ENCODE data around the gene CTSW. TPM values are rescaled to one million over a fixed set of nuclear protein-coding genes. Genes with fewer than 3 reads are reported as not detected.

CTSW gene
- polyA plus RNA-seq, 3 donors, result 0.73 to 1.5 (median 1.5) TPM

DNA sequence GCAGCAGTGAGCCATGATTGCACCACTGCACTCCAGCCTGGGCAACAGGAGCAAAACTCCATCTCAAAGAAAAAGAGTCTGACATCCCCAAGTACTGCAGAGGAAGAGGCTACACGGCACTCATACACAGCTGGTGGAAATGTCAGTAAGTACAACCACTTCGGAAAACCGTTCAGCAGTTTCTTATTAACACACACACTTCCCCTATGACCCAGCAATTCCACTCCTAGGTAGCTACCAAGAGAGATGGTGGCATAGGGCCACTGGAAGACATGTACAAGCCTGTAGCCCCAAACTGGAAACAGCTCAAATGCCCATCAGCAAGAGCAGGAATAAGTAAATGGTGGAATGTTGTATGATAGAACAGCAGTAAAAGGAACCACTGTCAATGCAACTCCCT, 42.9 kb downstream of the CTSW start:
- no peak for DNase-seq

DNA sequence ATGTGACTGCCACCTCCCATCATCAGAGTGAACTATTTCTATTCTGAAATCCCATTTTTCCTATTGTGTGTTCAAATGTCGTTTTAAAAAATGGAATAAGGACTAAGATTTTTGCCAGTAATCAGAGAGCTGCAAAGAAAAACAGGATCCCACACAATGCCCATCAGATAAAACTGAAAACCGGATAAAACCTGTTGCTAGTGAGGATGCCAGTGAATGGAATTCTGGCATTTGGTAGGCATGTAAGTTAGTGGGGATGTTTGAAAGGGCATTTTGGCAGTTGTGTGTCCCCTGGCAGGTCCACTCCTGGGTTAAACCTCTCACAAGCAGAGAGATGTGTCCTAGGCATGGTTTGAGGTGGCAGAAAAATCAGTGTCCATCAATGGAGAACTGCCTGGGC, 45.8 kb downstream of the CTSW start:
- DNase-seq, result no peak

DNA sequence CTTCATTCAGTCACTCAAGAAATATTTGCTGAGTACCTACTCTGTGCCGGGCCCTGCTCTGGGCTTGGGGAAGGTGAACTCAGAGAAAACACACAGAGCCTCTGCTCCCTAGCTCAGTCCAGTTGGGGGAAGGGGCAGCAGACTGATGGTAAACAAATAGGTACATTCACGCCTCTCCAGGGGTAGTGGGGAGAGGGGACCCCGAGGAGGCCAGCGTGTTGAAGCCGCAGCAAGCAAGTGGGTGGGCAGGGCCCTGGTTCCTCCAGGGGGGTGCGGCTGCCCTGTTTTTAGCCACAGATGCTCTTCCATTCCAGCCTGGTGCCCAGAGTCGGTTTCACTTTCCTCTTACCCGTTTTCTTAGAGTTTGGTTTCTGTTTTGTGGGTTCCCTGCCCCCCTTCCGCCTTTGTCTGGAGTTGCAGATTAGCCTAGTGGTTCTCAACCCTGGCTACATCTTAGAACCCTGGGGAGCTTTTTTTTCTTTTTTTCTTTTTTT, 48.3 kb downstream of the CTSW start:
- DNase-seq, result no peak

DNA sequence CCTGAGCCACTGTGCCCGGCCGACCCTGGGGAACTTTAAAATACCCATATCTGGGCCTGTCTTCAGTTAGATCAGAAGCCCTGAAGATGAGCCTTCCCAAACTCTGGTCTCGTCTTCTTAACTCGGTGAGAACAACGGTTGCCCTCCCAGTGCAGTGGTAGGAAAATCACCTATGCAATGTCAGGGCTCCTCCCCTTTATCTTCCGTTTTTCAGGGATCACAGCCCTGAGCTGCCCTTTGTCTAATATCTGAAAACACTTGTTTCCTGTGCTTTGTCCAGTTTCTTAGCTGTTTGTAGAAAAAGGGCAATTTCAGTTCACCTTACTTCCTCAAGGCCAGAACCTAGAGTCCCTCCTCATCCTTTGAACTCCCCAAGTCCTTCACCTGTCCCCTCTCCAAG, 49.0 kb downstream of the CTSW start:
- no peak for DNase-seq

DNA sequence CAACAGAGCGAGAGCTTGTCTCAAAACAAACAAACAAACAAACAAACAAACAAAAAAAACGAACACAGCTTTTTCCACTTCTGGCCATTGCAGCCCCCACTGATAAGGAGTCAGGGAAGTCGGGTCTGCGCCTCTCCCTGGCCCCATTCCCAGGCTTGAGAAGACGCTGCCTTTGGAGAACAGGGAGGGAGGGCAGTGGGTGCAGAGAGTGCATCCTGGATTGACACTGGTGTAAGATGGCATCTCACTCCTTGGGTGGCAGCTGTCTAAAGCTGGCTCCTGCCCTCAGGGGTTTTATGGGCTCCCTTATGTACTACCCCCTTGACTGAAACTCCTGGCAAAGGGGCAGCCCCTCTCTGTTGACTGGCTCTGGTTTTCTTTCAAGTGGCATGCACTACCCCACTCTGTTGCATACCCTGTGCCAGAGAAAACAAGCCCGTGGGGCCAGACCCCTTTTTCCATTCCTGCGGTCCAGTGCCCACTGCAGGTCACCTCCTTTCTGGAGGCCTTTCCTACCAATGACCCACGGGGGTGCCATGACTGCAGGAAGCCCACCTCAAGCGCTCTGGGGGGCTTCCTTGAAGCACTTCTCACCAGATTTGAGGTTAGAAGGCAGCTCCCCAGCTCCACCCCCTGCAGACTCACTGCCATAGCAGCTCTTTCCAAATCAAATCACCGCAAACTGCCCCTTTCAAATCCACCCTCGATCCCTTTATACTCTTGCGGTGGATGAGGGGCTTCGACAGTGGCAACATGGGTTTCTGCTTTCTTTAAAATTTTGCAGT, 52.3 kb downstream of the CTSW start:
- DNase-seq, result no peak

DNA sequence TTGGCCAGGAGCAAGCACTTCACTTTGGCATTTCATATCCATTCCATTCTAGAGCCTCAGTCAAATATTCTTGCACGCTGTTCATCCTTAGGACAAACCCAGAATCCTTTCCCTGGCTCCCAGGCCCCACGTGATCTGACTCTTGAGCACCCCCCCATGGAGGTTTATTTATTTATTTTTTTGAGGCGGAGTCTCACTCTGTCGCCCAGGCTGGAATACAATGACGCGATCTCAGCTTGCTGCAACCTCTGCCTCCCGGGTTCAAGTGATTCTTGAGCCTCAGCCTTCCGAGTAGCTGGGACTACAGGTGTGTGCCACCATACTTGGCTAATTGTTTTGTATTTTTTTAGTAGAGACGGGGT, 52.9 kb downstream of the CTSW start:
- no peak for DNase-seq

Other genes with a start within 250 kb of the CTSW start
- gene SIPA1, start 241.7 kb upstream of the CTSW start, polyA plus RNA-seq (ENCODE audit: insufficient read length in 3 of 3), result 10 to 100 TPM; 24.1 to 34.5 (median 34.3) TPM
- 10 to 100 TPM; 54.3 to 60.4 (median 60.4) TPM for gene RELA, start 216.9 kb upstream of the CTSW start, polyA plus RNA-seq (ENCODE audit: insufficient read length in 3 of 3)
- gene KAT5, start 167.6 kb upstream of the CTSW start, polyA plus RNA-seq (ENCODE audit: insufficient read length in 3 of 3), result 10 to 100 TPM; 73.1 to 83.6 (median 73.5) TPM
- gene RNASEH2C, start 159.0 kb upstream of the CTSW start, polyA plus RNA-seq (ENCODE audit: insufficient read length in 3 of 3), result 10 to 100 TPM; 46.8 to 53.6 (median 51.3) TPM
- 10 to 100 TPM in 2 of 3 donors, 1 to 10 TPM in 1; 7.9 to 10.9 (median 10.8) TPM for gene AP5B1, start 98.9 kb upstream of the CTSW start, polyA plus RNA-seq (ENCODE audit: insufficient read length in 3 of 3)
- 10 to 100 TPM; 14.6 to 17.3 (median 17.1) TPM for gene OVOL1, start 92.8 kb upstream of the CTSW start, polyA plus RNA-seq (ENCODE audit: insufficient read length in 3 of 3)
- 1 to 10 TPM; 2.1 to 3.3 (median 2.3) TPM for gene SNX32, start 45.9 kb upstream of the CTSW start, polyA plus RNA-seq (ENCODE audit: insufficient read length in 3 of 3)
- 100 to 1,000 TPM; 739 to 933 (median 787) TPM for gene CFL1, start 21.7 kb upstream of the CTSW start, polyA plus RNA-seq (ENCODE audit: insufficient read length in 3 of 3)
- 10 to 100 TPM; 50.2 to 59.8 (median 53.4) TPM for gene MUS81, start 19.4 kb upstream of the CTSW start, polyA plus RNA-seq (ENCODE audit: insufficient read length in 3 of 3)
- gene EFEMP2, start 7.0 kb upstream of the CTSW start, polyA plus RNA-seq (ENCODE audit: insufficient read length in 3 of 3), result 100 to 1,000 TPM; 111 to 137 (median 118) TPM
- gene FIBP, start 8.6 kb downstream of the CTSW start, polyA plus RNA-seq (ENCODE audit: insufficient read length in 3 of 3), result 10 to 100 TPM; 86.5 to 95.6 (median 94.2) TPM
- gene CCDC85B, start 10.8 kb downstream of the CTSW start, polyA plus RNA-seq (ENCODE audit: insufficient read length in 3 of 3), result 10 to 100 TPM; 10.6 to 20.8 (median 13.6) TPM
- gene FOSL1, start 20.6 kb downstream of the CTSW start, polyA plus RNA-seq (ENCODE audit: insufficient read length in 3 of 3), result under 1 TPM in 1 of 3 donors, not detected in 2; 0.14 TPM
- gene C11orf68, start 39.2 kb downstream of the CTSW start, polyA plus RNA-seq (ENCODE audit: insufficient read length in 3 of 3), result 10 to 100 TPM; 35.3 to 46.2 (median 44.4) TPM
- 100 to 1,000 TPM in 1 of 3 donors, 10 to 100 TPM in 2; 82.5 to 112 (median 93.0) TPM for gene DRAP1, start 39.6 kb downstream of the CTSW start, polyA plus RNA-seq (ENCODE audit: insufficient read length in 3 of 3)
- under 1 TPM in 2 of 3 donors, not detected in 1; 0.18 to 0.28 TPM for gene TSGA10IP, start 65.6 kb downstream of the CTSW start, polyA plus RNA-seq (ENCODE audit: insufficient read length in 3 of 3)
- 10 to 100 TPM; 50.1 to 57.6 (median 55.5) TPM for gene SART1, start 81.9 kb downstream of the CTSW start, polyA plus RNA-seq (ENCODE audit: insufficient read length in 3 of 3)
- gene EIF1AD, start 122.3 kb downstream of the CTSW start, polyA plus RNA-seq (ENCODE audit: insufficient read length in 3 of 3), result 10 to 100 TPM; 27.9 to 29.9 (median 28.2) TPM
- gene BANF1, start 122.7 kb downstream of the CTSW start, polyA plus RNA-seq (ENCODE audit: insufficient read length in 3 of 3), result 100 to 1,000 TPM; 243 to 285 (median 271) TPM
- gene CST6, start 132.2 kb downstream of the CTSW start, polyA plus RNA-seq (ENCODE audit: insufficient read length in 3 of 3), result not detected
- not detected for gene CATSPER1, start 146.6 kb downstream of the CTSW start, polyA plus RNA-seq (ENCODE audit: insufficient read length in 3 of 3)
- gene GAL3ST3, start 169.3 kb downstream of the CTSW start, polyA plus RNA-seq (ENCODE audit: insufficient read length in 3 of 3), result 1 to 10 TPM; 5.4 to 6.4 (median 6.1) TPM
- gene SF3B2, start 172.5 kb downstream of the CTSW start, polyA plus RNA-seq (ENCODE audit: insufficient read length in 3 of 3), result 100 to 1,000 TPM; 229 to 250 (median 238) TPM
- 10 to 100 TPM; 46.0 to 53.7 (median 49.2) TPM for gene PACS1, start 190.4 kb downstream of the CTSW start, polyA plus RNA-seq (ENCODE audit: insufficient read length in 3 of 3)